Osteoblast (primary cell): ENCODE results near the gene ATP11B. TPM values are rescaled to one million over a fixed set of nuclear protein-coding genes. Genes with fewer than 3 reads are reported as not detected.
"Not testable (repeated sequence)": the region's sequence is repeated elsewhere in the genome, so short reads cannot be mapped to it uniquely, and the experiment has no call there.

Source experiments
- DNase-seq: peaks from one replicate; pipeline ENCODE4 v3.0.0; 2011; ENCODE audit warnings: low spot score, mixed read lengths; ENCODE audit not compliant: insufficient read length; ENCODE audit errors: missing footprints
- H2AFZ ChIP-seq: 2 replicates; pipeline ENCODE4 v1.6.0; 2011; ENCODE audit warnings: mild to moderate bottlenecking, low read length
- H3K27ac ChIP-seq: 2 replicates; pipeline ENCODE4 v1.5.1; 2011; ENCODE audit warnings: mild to moderate bottlenecking, low read depth, low read length, moderate library complexity
- H3K27me3 ChIP-seq: 2 replicates; pipeline ENCODE4 v1.6.0; 2012; ENCODE audit warnings: mild to moderate bottlenecking, control low read depth, inconsistent platforms, low read length, moderate library complexity; ENCODE audit not compliant: insufficient read depth
- H3K36me3 ChIP-seq: 2 replicates; pipeline ENCODE4 v1.5.1; 2011; ENCODE audit warnings: mild to moderate bottlenecking, low read length, control low read depth, moderate library complexity; ENCODE audit not compliant: insufficient read depth
- H3K4me1 ChIP-seq: 2 replicates; pipeline ENCODE4 v1.5.1; 2011; ENCODE audit warnings: mild to moderate bottlenecking, low read length, control low read depth, moderate library complexity; ENCODE audit not compliant: insufficient read depth
- H3K4me2 ChIP-seq: 2 replicates; pipeline ENCODE4 v1.6.0; 2011; ENCODE audit warnings: mild to moderate bottlenecking, low read length; ENCODE audit not compliant: insufficient read depth
- H3K4me3 ChIP-seq: fragments of 200-600 bp; sonication (generic); 3 replicates; pipeline ENCODE4 v1.5.1; 2012; ENCODE audit warnings: mild to moderate bottlenecking, low read length, inconsistent platforms; ENCODE audit not compliant: insufficient read depth
- H3K79me2 ChIP-seq: 2 replicates; pipeline ENCODE4 v1.6.0; 2012; ENCODE audit warnings: mild to moderate bottlenecking, low read length, control low read depth, inconsistent platforms; ENCODE audit not compliant: insufficient read depth
- H3K9me3 ChIP-seq: 2 replicates; pipeline ENCODE4 v1.5.1; 2011; ENCODE audit warnings: low read depth, low read length, control low read depth
- H4K20me1 ChIP-seq: 2 replicates; pipeline ENCODE4 v1.6.0; 2012; ENCODE audit warnings: mild to moderate bottlenecking, low read length, control low read depth; ENCODE audit not compliant: insufficient read depth
- total RNA-seq: library from RNA; depleted of rRNA; stranded (reverse); fragments of >200 nt; gene quantifications from 2 replicates; pipeline ENCODE4 v1.2.3, GENCODE V29; 2012
- TF ChIP-seq, protein P1 (sequence below): IDR thresholded peaks from 2 replicates; pipeline ENCODE4 v1.5.1; 2011; ENCODE audit warnings: mild to moderate bottlenecking, low read depth, low read length, moderate library complexity; ENCODE audit errors: extremely low read depth

Gene ATP11B
- total RNA-seq, 1 donor = 71.3 TPM

DNA sequence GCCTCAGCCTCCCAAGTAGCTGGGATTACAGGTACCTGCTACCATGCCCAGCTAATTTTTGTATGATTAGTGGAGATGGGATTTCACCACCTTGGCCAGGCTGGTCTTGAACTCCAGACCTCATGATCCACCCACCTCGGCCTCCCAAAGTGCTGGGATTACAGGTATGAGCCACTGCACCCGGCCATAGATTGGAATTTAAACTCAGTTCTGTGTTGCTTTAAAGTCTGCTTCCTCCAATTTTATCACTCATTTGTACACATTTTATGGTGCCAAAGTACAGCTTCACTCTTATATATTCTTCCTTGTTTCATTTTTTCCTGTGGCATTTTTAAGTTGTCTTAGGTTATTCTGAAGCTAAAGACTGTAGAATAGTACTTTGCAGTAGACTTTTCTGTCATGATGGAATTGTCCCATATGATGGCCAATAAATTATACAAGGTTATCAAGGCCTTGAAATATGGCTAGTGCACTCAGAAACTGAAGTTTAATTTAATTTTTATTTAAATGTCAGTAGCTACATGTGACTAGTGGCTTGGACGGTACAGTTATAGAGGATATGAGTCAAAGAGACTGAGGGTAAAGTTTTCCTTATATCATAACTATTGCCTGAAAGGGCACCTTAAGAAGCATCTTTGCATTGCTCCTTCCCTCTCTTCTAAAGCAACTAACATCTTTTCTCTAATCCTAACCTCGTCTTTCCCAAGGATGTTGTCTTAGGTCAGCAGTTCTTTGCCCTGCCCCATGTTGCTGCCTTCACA is 28.1 kb downstream of the ATP11B start:
- Histone ChIP-seq H4K20me1 (peaks cover 4% of the 10 kb centered on the region), H3K79me2 (peaks cover 76% of the 10 kb centered on the region)
- TF ChIP-seq, protein P1, sequence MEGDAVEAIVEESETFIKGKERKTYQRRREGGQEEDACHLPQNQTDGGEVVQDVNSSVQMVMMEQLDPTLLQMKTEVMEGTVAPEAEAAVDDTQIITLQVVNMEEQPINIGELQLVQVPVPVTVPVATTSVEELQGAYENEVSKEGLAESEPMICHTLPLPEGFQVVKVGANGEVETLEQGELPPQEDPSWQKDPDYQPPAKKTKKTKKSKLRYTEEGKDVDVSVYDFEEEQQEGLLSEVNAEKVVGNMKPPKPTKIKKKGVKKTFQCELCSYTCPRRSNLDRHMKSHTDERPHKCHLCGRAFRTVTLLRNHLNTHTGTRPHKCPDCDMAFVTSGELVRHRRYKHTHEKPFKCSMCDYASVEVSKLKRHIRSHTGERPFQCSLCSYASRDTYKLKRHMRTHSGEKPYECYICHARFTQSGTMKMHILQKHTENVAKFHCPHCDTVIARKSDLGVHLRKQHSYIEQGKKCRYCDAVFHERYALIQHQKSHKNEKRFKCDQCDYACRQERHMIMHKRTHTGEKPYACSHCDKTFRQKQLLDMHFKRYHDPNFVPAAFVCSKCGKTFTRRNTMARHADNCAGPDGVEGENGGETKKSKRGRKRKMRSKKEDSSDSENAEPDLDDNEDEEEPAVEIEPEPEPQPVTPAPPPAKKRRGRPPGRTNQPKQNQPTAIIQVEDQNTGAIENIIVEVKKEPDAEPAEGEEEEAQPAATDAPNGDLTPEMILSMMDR = no peak

DNA sequence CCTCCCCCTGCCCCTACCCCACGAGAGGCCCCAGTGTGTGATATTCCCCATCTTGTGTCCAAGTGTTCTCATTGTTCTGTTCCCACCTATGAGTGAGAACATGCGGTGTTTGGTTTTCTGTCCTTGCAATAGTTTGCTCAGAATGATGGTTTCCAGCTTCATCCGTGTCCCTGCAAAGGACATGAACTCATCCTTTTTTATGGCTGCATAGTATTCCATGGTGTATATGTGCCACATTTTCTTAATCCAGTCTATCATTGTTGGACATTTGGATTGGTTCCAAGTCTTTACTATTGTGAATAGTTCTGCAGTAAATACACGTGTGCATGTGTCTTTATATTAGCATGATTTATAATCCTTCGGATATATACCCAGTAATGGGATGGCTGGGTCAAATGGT is 29.0 kb downstream of the ATP11B start:
- H3K36me3 ChIP-seq, H3K9me3 ChIP-seq, H3K4me2 ChIP-seq, H2AFZ ChIP-seq, H3K4me1 ChIP-seq, DNase-seq, H3K27ac ChIP-seq, H4K20me1 ChIP-seq, H3K4me3 ChIP-seq, H3K27me3 ChIP-seq: not testable (repeated sequence)
- peaks cover 76% of the 10 kb centered on the region for H3K79me2 ChIP-seq

More for the DNA sequence above, 28.1 kb downstream of the ATP11B start:
- H3K27ac ChIP-seq = no peak overlapping the region
- no peak overlapping the region for H3K4me2 ChIP-seq
- no peak overlapping the region for H2AFZ ChIP-seq
- no peaks in the 10 kb centered on the region for H3K9me3 ChIP-seq
- no peak overlapping the region for H3K4me3 ChIP-seq
- H3K36me3 ChIP-seq = no peaks in the 10 kb centered on the region
- no peak for DNase-seq
- H3K27me3 ChIP-seq = no peaks in the 10 kb centered on the region
- no peaks in the 10 kb centered on the region for H3K4me1 ChIP-seq

DNA sequence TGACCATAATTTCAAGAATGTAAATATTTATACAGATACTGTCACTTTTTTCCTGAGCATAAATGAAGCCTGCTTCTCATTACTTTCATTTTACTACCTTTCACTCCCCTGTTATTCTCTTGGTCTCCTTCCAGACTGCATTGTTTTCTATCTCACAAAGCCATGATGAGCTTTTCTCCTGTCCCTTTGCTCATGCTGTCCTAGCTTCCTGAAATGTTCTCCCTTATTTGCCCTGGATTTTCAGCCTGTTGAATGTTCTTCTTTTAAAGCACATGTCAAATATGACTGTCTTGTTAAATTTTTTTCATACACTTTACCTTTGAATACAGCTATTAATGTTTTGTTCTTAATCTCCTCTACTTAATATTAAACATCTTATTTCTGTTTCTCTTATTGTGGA is 31.7 kb downstream of the ATP11B start:
- no peak for DNase-seq
- H3K27ac ChIP-seq = no peak overlapping the region
- H4K20me1 ChIP-seq = peaks cover 5% of the 10 kb centered on the region
- no peaks in the 10 kb centered on the region for H3K9me3 ChIP-seq
- H3K4me2 ChIP-seq = no peak overlapping the region
- TF ChIP-seq, protein P1 = no peak
- H3K79me2 ChIP-seq = peaks cover 58% of the 10 kb centered on the region
- H3K36me3 ChIP-seq = no peaks in the 10 kb centered on the region
- H3K4me1 ChIP-seq = no peaks in the 10 kb centered on the region
- H3K27me3 ChIP-seq = no peaks in the 10 kb centered on the region
- H2AFZ ChIP-seq = no peak overlapping the region
- H3K4me3 ChIP-seq = no peak overlapping the region

DNA sequence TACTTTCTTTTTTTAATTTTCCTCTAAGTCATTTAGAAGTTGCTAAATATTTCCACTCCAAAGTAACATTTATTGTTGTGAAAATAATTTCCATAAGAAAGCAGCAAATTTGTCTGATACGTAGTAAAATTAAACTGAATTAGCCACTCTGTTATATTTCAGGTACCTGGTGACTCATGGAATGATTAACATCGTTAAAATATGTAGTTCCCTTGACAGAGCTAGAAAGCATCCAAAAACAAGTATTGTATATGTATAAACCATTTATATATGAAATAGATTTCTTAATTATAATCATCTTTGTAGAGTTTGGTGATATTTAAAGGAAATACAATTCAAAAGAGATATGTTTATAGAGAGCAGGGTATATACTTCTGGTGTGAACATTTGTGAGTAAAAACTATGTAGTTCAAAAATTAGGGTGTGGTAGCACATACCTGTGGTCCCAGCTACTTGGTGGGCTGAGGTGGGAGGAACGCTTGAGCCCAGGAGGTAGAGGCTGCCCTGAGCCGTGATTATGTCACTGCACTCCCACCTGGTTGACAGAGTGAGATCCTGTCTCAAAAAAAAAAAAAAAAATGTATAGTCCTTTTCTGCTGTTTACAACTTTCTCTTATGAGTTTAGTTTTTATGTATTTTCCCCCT is 36.6 kb downstream of the ATP11B start:
- no peak overlapping the region for H2AFZ ChIP-seq
- no peak overlapping the region for H3K4me3 ChIP-seq
- H3K79me2 ChIP-seq = peaks cover 24% of the 10 kb centered on the region
- no peak overlapping the region for H3K27ac ChIP-seq
- H4K20me1 ChIP-seq = peaks cover 5% of the 10 kb centered on the region
- peaks cover 14% of the 10 kb centered on the region for H3K36me3 ChIP-seq
- no peaks in the 10 kb centered on the region for H3K9me3 ChIP-seq
- H3K4me1 ChIP-seq = no peaks in the 10 kb centered on the region
- H3K4me2 ChIP-seq = no peak overlapping the region
- TF ChIP-seq, protein P1 = no peak
- no peak for DNase-seq
- no peaks in the 10 kb centered on the region for H3K27me3 ChIP-seq
